IPS DF 6.9 (cell line): ENCODE results near the gene COG4.
"Not testable (repeated sequence)": the region's sequence is repeated elsewhere in the genome, so short reads cannot be mapped to it uniquely, and the experiment has no call there.

Experiments
- DNase-seq: peaks from one replicate; pipeline ENCODE4 v3.0.0-alpha.2; 2013; ENCODE audit warnings: low read depth, low spot score
- H3K27ac ChIP-seq: one replicate; pipeline ENCODE4 v1.5.1; 2013; ENCODE audit warnings: low read length, control low read depth
- H3K27me3 ChIP-seq: 2 replicates; pipeline ENCODE4 v1.6.1; 2013; ENCODE audit warnings: mild to moderate bottlenecking, low read length; ENCODE audit not compliant: control insufficient read depth, insufficient read depth
- H3K36me3 ChIP-seq: 2 replicates; pipeline ENCODE4 v1.6.1; 2013; ENCODE audit warnings: low read length; ENCODE audit not compliant: control insufficient read depth, insufficient read depth
- H3K4me1 ChIP-seq: 2 replicates; pipeline ENCODE4 v1.6.1; 2013; ENCODE audit warnings: low read length; ENCODE audit not compliant: control insufficient read depth, insufficient read depth
- H3K4me3 ChIP-seq: 2 replicates; pipeline ENCODE4 v1.5.1; 2013; ENCODE audit warnings: mild to moderate bottlenecking, low read length
- H3K9me3 ChIP-seq: 2 replicates; pipeline ENCODE4 v1.6.1; 2013; ENCODE audit warnings: low read length, inconsistent platforms; ENCODE audit not compliant: control insufficient read depth, insufficient read depth
- WGBS: extraction: QIAGEN DNeasy Blood & Tissue Kit; methylation state at CpG from one replicate; pipeline ENCODE4 v1.1.7; 2013; ENCODE audit warnings: mixed read lengths, missing lambda C conversion rate; ENCODE audit not compliant: insufficient read length, insufficient coverage; 5-methylcytosine and 5-hydroxymethylcytosine counted together

COG4 gene

GRCh38 chr16:70556063-70556462 is 32.7 kb upstream of the COG4 start:
- DNase-seq, result no peak
- Histone ChIP-seq H3K4me1 (no peaks in the 10 kb centered on the region), H3K9me3 (no peaks in the 10 kb centered on the region), H3K27me3 (no peaks in the 10 kb centered on the region), H3K4me3 (no peak overlapping the region), H3K36me3 (peaks cover 51% of the 10 kb centered on the region), H3K27ac (no peak overlapping the region)
- WGBS, result no CpG with 5 or more reads among the region's 3 CpGs

- H3K4me1 ChIP-seq, result no peaks in the 10 kb centered on the region
- DNase-seq, result no peak
- H3K9me3 ChIP-seq, result no peaks in the 10 kb centered on the region
- H3K27ac ChIP-seq, result no peak overlapping the region
- H3K27me3 ChIP-seq, result no peaks in the 10 kb centered on the region
- no peak overlapping the region for H3K4me3 ChIP-seq
- peaks cover 54% of the 10 kb centered on the region for H3K36me3 ChIP-seq
These were observed 30.3 kb upstream of the COG4 start for GRCh38 chr16:70553645-70554044.

GRCh38 chr16:70552675-70553074 is 29.3 kb upstream of the COG4 start:
- no CpG with 5 or more reads among the region's 8 CpGs for WGBS
- H3K27ac ChIP-seq, result no peak overlapping the region
- no peak overlapping the region for H3K4me3 ChIP-seq
- no peaks in the 10 kb centered on the region for H3K9me3 ChIP-seq
- no peaks in the 10 kb centered on the region for H3K4me1 ChIP-seq
- H3K27me3 ChIP-seq, result no peaks in the 10 kb centered on the region
- DNase-seq, result no peak
- peaks cover 58% of the 10 kb centered on the region for H3K36me3 ChIP-seq

- no peak overlapping the region for H3K27ac ChIP-seq
- no peaks in the 10 kb centered on the region for H3K27me3 ChIP-seq
- H3K4me3 ChIP-seq, result no peak overlapping the region
- H3K9me3 ChIP-seq, result no peaks in the 10 kb centered on the region
- peaks cover 55% of the 10 kb centered on the region for H3K36me3 ChIP-seq
- WGBS, result no CpG with 5 or more reads among the region's 3 CpGs
- DNase-seq, result no peak
- no peaks in the 10 kb centered on the region for H3K4me1 ChIP-seq
These were observed 28.4 kb upstream of the COG4 start for GRCh38 chr16:70551788-70552187.

- Histone ChIP-seq H3K27me3 (no peaks in the 10 kb centered on the region), H3K9me3 (no peaks in the 10 kb centered on the region), H3K4me3 (no peak overlapping the region), H3K27ac (no peak overlapping the region), H3K36me3 (peaks cover 50% of the 10 kb centered on the region; the same call in 1 of the 2 replicates), H3K4me1 (no peaks in the 10 kb centered on the region)
- DNase-seq, result no peak
- WGBS, result no CpG with 5 or more reads among the region's 1 CpG
These were observed 26.7 kb upstream of the COG4 start for GRCh38 chr16:70550082-70550481.

GRCh38 chr16:70548936-70549335 is 25.6 kb upstream of the COG4 start:
- no peak overlapping the region for H3K4me3 ChIP-seq
- 100% methylated on average over 1 of the region's 2 CpGs for WGBS
- H3K4me1 ChIP-seq, result no peaks in the 10 kb centered on the region
- DNase-seq, result no peak
- peaks cover 49% of the 10 kb centered on the region; the same call in 1 of the 2 replicates for H3K36me3 ChIP-seq
- H3K27me3 ChIP-seq, result no peaks in the 10 kb centered on the region
- no peaks in the 10 kb centered on the region for H3K9me3 ChIP-seq
- no peak overlapping the region for H3K27ac ChIP-seq

- no peak overlapping the region for H3K4me3 ChIP-seq
- H3K27me3 ChIP-seq, result no peaks in the 10 kb centered on the region
- no peak overlapping the region for H3K27ac ChIP-seq
- peaks cover 45% of the 10 kb centered on the region for H3K36me3 ChIP-seq
- no peaks in the 10 kb centered on the region for H3K9me3 ChIP-seq
- H3K4me1 ChIP-seq, result no peaks in the 10 kb centered on the region
- DNase-seq, result no peak
- no CpG with 5 or more reads among the region's 1 CpG for WGBS
These were observed 21.2 kb upstream of the COG4 start for GRCh38 chr16:70544548-70544947.

GRCh38 chr16:70540994-70541393 is 17.6 kb upstream of the COG4 start:
- no peak for DNase-seq
- H3K36me3 ChIP-seq, result peaks cover 40% of the 10 kb centered on the region
- no peaks in the 10 kb centered on the region for H3K4me1 ChIP-seq
- no peak overlapping the region for H3K4me3 ChIP-seq
- H3K27me3 ChIP-seq, result no peaks in the 10 kb centered on the region
- H3K9me3 ChIP-seq, result no peaks in the 10 kb centered on the region
- no peak overlapping the region for H3K27ac ChIP-seq
- no CpG with 5 or more reads among the region's 3 CpGs for WGBS

GRCh38 chr16:70534971-70535370 is 11.6 kb upstream of the COG4 start:
- no peak overlapping the region for H3K27ac ChIP-seq
- no CpG with 5 or more reads among the region's 2 CpGs for WGBS

GRCh38 chr16:70529954-70530353 is 6.6 kb upstream of the COG4 start:
- H3K27me3 ChIP-seq, DNase-seq, H3K27ac ChIP-seq, H3K4me3 ChIP-seq, H3K9me3 ChIP-seq, H3K4me1 ChIP-seq: not testable (repeated sequence)
- no CpG with 5 or more reads among the region's 7 CpGs for WGBS
- peaks cover 32% of the 10 kb centered on the region; the same call in 1 of the 2 replicates for H3K36me3 ChIP-seq

More at GRCh38 chr16:70534971-70535370, 11.6 kb upstream of the COG4 start:
- Histone ChIP-seq H3K4me3 (no peak overlapping the region), H3K36me3 (peaks cover 41% of the 10 kb centered on the region), H3K4me1 (no peaks in the 10 kb centered on the region), H3K27me3 (no peaks in the 10 kb centered on the region), H3K9me3 (no peaks in the 10 kb centered on the region)
- no peak for DNase-seq

- no CpG with 5 or more reads among the region's 8 CpGs for WGBS
- Histone ChIP-seq H3K4me3 (no peak overlapping the region), H3K27me3 (no peaks in the 10 kb centered on the region), H3K36me3 (peaks cover 27% of the 10 kb centered on the region; the same call in 1 of the 2 replicates), H3K4me1 (no peaks in the 10 kb centered on the region; the same call in 1 of the 2 replicates), H3K27ac (no peak overlapping the region), H3K9me3 (no peaks in the 10 kb centered on the region)
- DNase-seq, result no peak
These were observed 5.9 kb upstream of the COG4 start for GRCh38 chr16:70529051-70529777.
